Heart left ventricle (tissue), 13 donors: Measurements from ENCODE around the gene XAF1.

Source experiments
- POLR2A ChIP-seq, 2 donors: fragments of 450-650 bp; IDR thresholded peaks; one replicate each; pipeline ENCODE4 v1.6.1; 2017; ENCODE audit warnings: antibody characterized with exemption in 2 of 2, mild to moderate bottlenecking in 2 of 2, moderate library complexity in 2 of 2
- TF ChIP-seq, protein P1 (sequence below), 12 donors: fragments of 200-600 bp; sonication (generic) in 4 of 12; IDR thresholded peaks; one replicate each; pipeline versions ENCODE4 v1.5.0 to v1.8.0; 2018 to 2022; ENCODE audit warnings: antibody characterized with exemption in 12 of 12, mild to moderate bottlenecking in 5 of 12
- donor health status: ischemic (EF 13 %, LVEDD 7.1; RV severe dilation, severe dysfunction).
- donor health status: DM: no; HTN: yes; CAD: no.
- donor health status: DM: no; HTN: no; CAD: no.
- donor health status: ischemic (EF 25% LVEDD 6.9; RV normal size, moderate dysfunction).
- donor health status: ischemic (EF 25% LVEDD 5.7; RV mildly dilated, moderate dysfunction).
- donor health status: ischemic (EF 35%, LVEDD 5.7; RV mildly dilated, moderate dysfunction).
- donor health status: nonischemic (EF 11% LVEDD 7.7; RV severe dilation, severe dysfunction).
- donor health status: DM: yes; HTN: yes; CAD: no.
- donor health status: PGD.
- donor health status: ischemic (EF 29% LVEDD 5.4; RV normal size, mild dysfunction).
- donor health status: nonischemic (EF 23%, LVEDD 6.1; RV moderate dilation, normal function).

DNA sequence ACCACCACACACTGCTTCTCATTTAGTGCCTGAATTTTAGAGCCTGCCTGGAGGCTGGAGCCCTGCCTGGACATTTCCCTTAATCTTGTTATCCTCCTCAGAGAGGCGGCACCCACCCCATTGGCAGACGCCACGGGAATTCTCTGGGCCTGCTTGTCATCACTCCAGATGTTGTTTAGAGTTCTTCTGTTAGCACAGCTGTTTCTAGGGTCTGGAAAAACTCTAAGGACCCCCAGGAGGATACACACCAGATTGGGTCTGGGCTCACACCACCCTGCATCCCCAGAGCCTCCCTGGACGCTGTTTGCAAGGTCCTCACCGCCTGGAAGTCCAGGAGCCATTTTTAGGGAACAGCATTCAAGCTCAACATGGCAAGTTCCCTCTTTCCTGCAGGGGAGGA lies 565 bp upstream of the XAF1 start:
- TF ChIP-seq, protein P1, sequence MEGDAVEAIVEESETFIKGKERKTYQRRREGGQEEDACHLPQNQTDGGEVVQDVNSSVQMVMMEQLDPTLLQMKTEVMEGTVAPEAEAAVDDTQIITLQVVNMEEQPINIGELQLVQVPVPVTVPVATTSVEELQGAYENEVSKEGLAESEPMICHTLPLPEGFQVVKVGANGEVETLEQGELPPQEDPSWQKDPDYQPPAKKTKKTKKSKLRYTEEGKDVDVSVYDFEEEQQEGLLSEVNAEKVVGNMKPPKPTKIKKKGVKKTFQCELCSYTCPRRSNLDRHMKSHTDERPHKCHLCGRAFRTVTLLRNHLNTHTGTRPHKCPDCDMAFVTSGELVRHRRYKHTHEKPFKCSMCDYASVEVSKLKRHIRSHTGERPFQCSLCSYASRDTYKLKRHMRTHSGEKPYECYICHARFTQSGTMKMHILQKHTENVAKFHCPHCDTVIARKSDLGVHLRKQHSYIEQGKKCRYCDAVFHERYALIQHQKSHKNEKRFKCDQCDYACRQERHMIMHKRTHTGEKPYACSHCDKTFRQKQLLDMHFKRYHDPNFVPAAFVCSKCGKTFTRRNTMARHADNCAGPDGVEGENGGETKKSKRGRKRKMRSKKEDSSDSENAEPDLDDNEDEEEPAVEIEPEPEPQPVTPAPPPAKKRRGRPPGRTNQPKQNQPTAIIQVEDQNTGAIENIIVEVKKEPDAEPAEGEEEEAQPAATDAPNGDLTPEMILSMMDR (IDR thresholded peaks at IDR 0.05) = no peak
- no peak for TF ChIP-seq POLR2A (IDR thresholded peaks at IDR 0.05)
